ENCODE data around the gene OTUD1. TPM values are rescaled to one million over a fixed set of nuclear protein-coding genes. Genes with fewer than 3 reads are reported as not detected.

Gene OTUD1
- polyA plus RNA-seq, 1 donor (not counting 4 experiments of a cell fraction or from before 2014, with no cell fraction given), result 4.7 TPM

- Histone ChIP-seq H3K9ac (ENCODE audit: control insufficient read depth, extremely low read depth, insufficient read depth, low read length) (no peak overlapping the region), H2AFZ (ENCODE audit: control insufficient read depth, low read length) (no peak overlapping the region), H3K4me3 (ENCODE audit: control insufficient read depth in 2 of 3, extremely low read depth in 1 of 3, insufficient read depth in 2 of 3, low read depth in 1 of 3, low read length in 3 of 3) (no peak overlapping the region), H3K36me3 (ENCODE audit: control insufficient read depth in 2 of 2, extremely low read depth in 1 of 2, insufficient read depth in 2 of 2, low read length in 2 of 2) (no peaks in the 10 kb centered on the region), H3K27ac (ENCODE audit: control insufficient read depth, insufficient read depth, low read length) (no peak overlapping the region), H4K20me1 (ENCODE audit: control insufficient read depth, extremely low read depth, insufficient read depth, low read length) (no peaks in the 10 kb centered on the region), H3K27me3 (ENCODE audit: control insufficient read depth, extremely low read depth, insufficient read depth, low read length) (no peaks in the 10 kb centered on the region), H3K9me3 (ENCODE audit: control insufficient read depth, low read depth, low read length) (no peaks in the 10 kb centered on the region), H3K4me2 (ENCODE audit: control insufficient read depth, extremely low read depth, insufficient read depth, low read depth, low read length) (no peak overlapping the region), H3K79me2 (ENCODE audit: control insufficient read depth, insufficient read depth, low read length) (no peaks in the 10 kb centered on the region), H3K9me1 (ENCODE audit: control insufficient read depth, extremely low read depth, insufficient read depth, low read length) (no peaks in the 10 kb centered on the region), H3K4me1 (ENCODE audit: control insufficient read depth, extremely low read depth, insufficient read depth, low read length) (peaks cover 4% of the 10 kb centered on the region)
- dilution Hi-C loops (cut with MboI; ENCODE audit: extremely low pct_ligation_motif_present, low sequenced_read_pairs), result no loop called here
- DNase-seq (ENCODE audit: low read depth, low spot score) (no peak), FAIRE-seq (no peak)
- no peak for TF ChIP-seq CTCF (optimal IDR thresholded peaks at IDR 0.05 in 1 of 3, IDR thresholded peaks at IDR 0.05 in 1 of 3, conservative IDR thresholded peaks at IDR 0.05 in 1 of 3; ENCODE audit: extremely low read depth in 1 of 3, insufficient read depth in 2 of 3, low read length in 3 of 3)
- no peak for TF ChIP-seq EZH2 (IDR thresholded peaks at IDR 0.05; ENCODE audit: low read length)
Measured at GRCh38 chr10:23395017-23395416, 43.9 kb upstream of the OTUD1 start.

GRCh38 chr10:23396695-23397094, 42.2 kb upstream of the OTUD1 start:
- dilution Hi-C loops (cut with MboI; ENCODE audit: extremely low pct_ligation_motif_present, low sequenced_read_pairs), result no loop called here

More at GRCh38 chr10:23396695-23397094, 42.2 kb upstream of the OTUD1 start:
- H3K9me1 ChIP-seq (ENCODE audit: control insufficient read depth, extremely low read depth, insufficient read depth, low read length), result no peaks in the 10 kb centered on the region
- no peak overlapping the region for H3K4me2 ChIP-seq (ENCODE audit: control insufficient read depth, extremely low read depth, insufficient read depth, low read depth, low read length)
- H3K79me2 ChIP-seq (ENCODE audit: control insufficient read depth, insufficient read depth, low read length), result no peaks in the 10 kb centered on the region
- H2AFZ ChIP-seq (ENCODE audit: control insufficient read depth, low read length), result no peak overlapping the region
- H3K36me3 ChIP-seq (ENCODE audit: control insufficient read depth in 2 of 2, extremely low read depth in 1 of 2, insufficient read depth in 2 of 2, low read length in 2 of 2), result no peaks in the 10 kb centered on the region
- no peak overlapping the region for H3K4me3 ChIP-seq (ENCODE audit: control insufficient read depth in 2 of 3, extremely low read depth in 1 of 3, insufficient read depth in 2 of 3, low read depth in 1 of 3, low read length in 3 of 3)
- H3K27ac ChIP-seq (ENCODE audit: control insufficient read depth, insufficient read depth, low read length), result no peak overlapping the region
- no peak for DNase-seq (ENCODE audit: low read depth, low spot score)
- no peaks in the 10 kb centered on the region for H3K27me3 ChIP-seq (ENCODE audit: control insufficient read depth, extremely low read depth, insufficient read depth, low read length)
- H3K9ac ChIP-seq (ENCODE audit: control insufficient read depth, extremely low read depth, insufficient read depth, low read length), result no peak overlapping the region
- peaks cover 4% of the 10 kb centered on the region for H3K4me1 ChIP-seq (ENCODE audit: control insufficient read depth, extremely low read depth, insufficient read depth, low read length)
- peak; percentile 66 for FAIRE-seq
- H4K20me1 ChIP-seq (ENCODE audit: control insufficient read depth, extremely low read depth, insufficient read depth, low read length), result no peaks in the 10 kb centered on the region
- no peaks in the 10 kb centered on the region for H3K9me3 ChIP-seq (ENCODE audit: control insufficient read depth, low read depth, low read length)
- TF ChIP-seq EZH2 (IDR thresholded peaks at IDR 0.05; ENCODE audit: low read length), result no peak
- no peak for TF ChIP-seq CTCF (optimal IDR thresholded peaks at IDR 0.05 in 1 of 3, IDR thresholded peaks at IDR 0.05 in 1 of 3, conservative IDR thresholded peaks at IDR 0.05 in 1 of 3; ENCODE audit: extremely low read depth in 1 of 3, insufficient read depth in 2 of 3, low read length in 3 of 3)
